OCI-LY7 (cell line): ENCODE measurements around the gene MYLK4. TPM values are rescaled to one million over a fixed set of nuclear protein-coding genes. Genes with fewer than 3 reads are reported as not detected.

ENCODE experiments used
- BruUV-seq: library from RNA; stranded (reverse); fragments of 400-500 nt; replicated peaks from 2 replicates; lab custom pipeline; 2021; lab: Mats Ljungman, UMichigan
- CTCF ChIA-PET: fragments of 300-600 bp; sonication (Branson Sonifier 250); formaldehyde crosslinking; loops from one replicate; lab custom pipeline; 2022; ENCODE audit warnings: antibody characterized with exemption; ENCODE audit not compliant: unreplicated experiment; lab: Charles Lee
- POLR2A ChIA-PET: fragments of 300-600 bp; sonication (Branson Sonifier 250); formaldehyde crosslinking; loops from one replicate; lab custom pipeline; 2022; ENCODE audit warnings: antibody characterized with exemption; lab: Charles Lee
- DNase-seq: peaks from one replicate; pipeline ENCODE4 v3.0.0-alpha.2; 2015; ENCODE audit warnings: low spot score
- H2AFZ ChIP-seq: fragments of 200-600 bp; sonication (generic), shearing (Covaris generic); 2 replicates; pipeline ENCODE4 v1.6.1; 2014; ENCODE audit warnings: mild to moderate bottlenecking, antibody characterized with exemption, low read length, moderate library complexity
- H3K27ac ChIP-seq: fragments of 200-600 bp; sonication (generic); 2 replicates; pipeline ENCODE4 v1.5.1; 2014; ENCODE audit warnings: mixed run types, low read depth, mild to moderate bottlenecking, moderate library complexity, low read length, inconsistent platforms; ENCODE audit not compliant: poor library complexity, severe bottlenecking
- H3K36me3 ChIP-seq: fragments of 200-600 bp; sonication (generic); 2 replicates; pipeline ENCODE4 v1.6.1; 2014; ENCODE audit warnings: mild to moderate bottlenecking, antibody characterized with exemption, low read length, moderate library complexity, mixed read lengths; ENCODE audit not compliant: insufficient read depth
- H3K4me1 ChIP-seq: fragments of 200-600 bp; sonication (generic); 2 replicates; pipeline ENCODE4 v1.5.1; 2014; ENCODE audit warnings: mild to moderate bottlenecking, low read length; ENCODE audit not compliant: insufficient read depth, poor library complexity, severe bottlenecking
- H3K4me2 ChIP-seq: fragments of 200-600 bp; sonication (generic); 2 replicates; pipeline ENCODE4 v1.6.1; 2014; ENCODE audit warnings: mild to moderate bottlenecking, low read length
- H3K4me3 ChIP-seq: fragments of 200-600 bp; sonication (generic); 2 replicates; pipeline ENCODE4 v1.5.1; 2014; ENCODE audit warnings: mild to moderate bottlenecking, low read depth, low read length; ENCODE audit not compliant: poor library complexity, severe bottlenecking
- H3K79me2 ChIP-seq: fragments of 200-600 bp; sonication (generic); 2 replicates; pipeline ENCODE4 v1.6.1; 2016; ENCODE audit warnings: low read depth, mild to moderate bottlenecking, low read length, moderate library complexity, mixed read lengths; ENCODE audit not compliant: insufficient read depth
- H3K9me2 ChIP-seq: fragments of 200-600 bp; sonication (generic); 2 replicates; pipeline ENCODE4 v1.6.1; 2016; ENCODE audit warnings: mild to moderate bottlenecking, low read length, mixed read lengths; ENCODE audit not compliant: insufficient read depth
- H3K9me3 ChIP-seq: fragments of 200-600 bp; sonication (generic); 2 replicates; pipeline ENCODE4 v1.6.1; 2014; ENCODE audit warnings: mild to moderate bottlenecking, mixed run types, low read length, mixed read lengths
- H4K20me1 ChIP-seq: fragments of 200-600 bp; sonication (generic); 2 replicates; pipeline ENCODE4 v1.6.1; 2014; ENCODE audit warnings: mild to moderate bottlenecking, antibody characterized with exemption, low read length, moderate library complexity, mixed read lengths; ENCODE audit not compliant: insufficient read depth
- CTCF ChIP-seq: fragments of 200-600 bp; sonication (generic); conservative IDR thresholded peaks from 2 replicates; pipeline ENCODE4 v1.5.1; 2014; ENCODE audit warnings: mild to moderate bottlenecking, antibody characterized with exemption, low read length, moderate library complexity, mixed read lengths
- EZH2phosphoT487 ChIP-seq: fragments of 200-600 bp; sonication (generic); IDR thresholded peaks from 2 replicates; pipeline ENCODE4 v1.6.1; 2018; ENCODE audit warnings: low read depth, borderline replicate concordance, mild to moderate bottlenecking, mixed run types, antibody characterized with exemption, low read length, moderate library complexity, mixed read lengths
- intact Hi-C: fragments of 100-400 bp; cut with micrococcal nuclease; formaldehyde crosslinking; loops from one replicate; pipeline ENCODE4 v1.10.0; 2022; ENCODE audit not compliant: unreplicated experiment
- total RNA-seq, 2 experiments: library from RNA; depleted of rRNA in 1 of 2; stranded (reverse); fragments of >200 nt in 1 of 2; shearing (Covaris generic) in 1 of 2; gene quantifications; 2 replicates each; pipeline ENCODE4 v1.2.3, GENCODE V29; 2014 to 2022

MYLK4 gene
- total RNA-seq, 2 experiments from 2014 or later = 0.16 to 0.36 TPM

- no peak for DNase-seq
- no TSS peak for BruUV-seq
- intact Hi-C loops = no loop called here
- Histone ChIP-seq H3K27ac (no peak overlapping the region), H3K9me2 (no peaks in the 10 kb centered on the region), H3K4me3 (no peak overlapping the region), H3K79me2 (no peaks in the 10 kb centered on the region), H3K4me1 (no peaks in the 10 kb centered on the region), H3K4me2 (no peak overlapping the region), H2AFZ (no peak overlapping the region), H3K9me3 (peaks cover 5% of the 10 kb centered on the region; the same call in 1 of the 2 replicates), H3K36me3 (no peaks in the 10 kb centered on the region), H4K20me1 (no peaks in the 10 kb centered on the region)
- TF ChIP-seq EZH2phosphoT487 (no peak), CTCF (no peak)
- POLR2A ChIA-PET = interaction anchor here (1.0 to 1.5 kb wide), 2 partner anchors 8 to 18 kb away, joined by 3 to 4 read pairs; no protein-coding TSS in a partner anchor
- CTCF ChIA-PET = no interaction called here
Measured at GRCh38 chr6:2755456-2755855, 4.7 kb upstream of the MYLK4 start.

GRCh38 chr6:2754911-2755310 lies 4.2 kb upstream of the MYLK4 start:
- no peak for DNase-seq
- H2AFZ ChIP-seq = no peak overlapping the region
- no peaks in the 10 kb centered on the region for H4K20me1 ChIP-seq
- no peak overlapping the region for H3K27ac ChIP-seq
- H3K4me1 ChIP-seq = peaks cover under 1% of the 10 kb centered on the region
- TF ChIP-seq EZH2phosphoT487 (no peak), CTCF (no peak)
- H3K4me2 ChIP-seq = no peak overlapping the region
- ChIA-PET CTCF (no interaction called here), POLR2A (interaction anchor here (0.6 to 1.0 kb wide), 2 partner anchors 9 to 17 kb away, joined by 3 read pairs; no protein-coding TSS in a partner anchor)
- intact Hi-C loops = no loop called here
- no peak overlapping the region for H3K4me3 ChIP-seq
- H3K36me3 ChIP-seq = no peaks in the 10 kb centered on the region
- no peaks in the 10 kb centered on the region for H3K79me2 ChIP-seq
- peaks cover 5% of the 10 kb centered on the region; the same call in 1 of the 2 replicates for H3K9me3 ChIP-seq
- no peaks in the 10 kb centered on the region for H3K9me2 ChIP-seq
- no TSS peak for BruUV-seq

GRCh38 chr6:2754393-2754792 lies 3.7 kb upstream of the MYLK4 start:
- Histone ChIP-seq H3K79me2 (no peaks in the 10 kb centered on the region), H3K36me3 (no peaks in the 10 kb centered on the region), H3K9me2 (no peaks in the 10 kb centered on the region), H2AFZ (no peak overlapping the region), H4K20me1 (no peaks in the 10 kb centered on the region), H3K9me3 (peaks cover 1% of the 10 kb centered on the region; the same call in 1 of the 2 replicates), H3K27ac (no peak overlapping the region), H3K4me2 (no peak overlapping the region), H3K4me3 (no peak overlapping the region), H3K4me1 (peaks cover 3% of the 10 kb centered on the region)
- intact Hi-C loops = no loop called here
- no TSS peak for BruUV-seq
- no peak for DNase-seq
- ChIA-PET POLR2A (interaction anchor here (0.6 to 1.0 kb wide), 2 partner anchors 9 to 16 kb away, joined by 3 read pairs; no protein-coding TSS in a partner anchor), CTCF (no interaction called here)
- no peak for TF ChIP-seq EZH2phosphoT487
- TF ChIP-seq CTCF = no peak
